Left colon (tissue), 2 donors: Measurements from ENCODE around the gene BMP8B. TPM values are rescaled to one million over a fixed set of nuclear protein-coding genes. Genes with fewer than 3 reads are reported as not detected.

Experiments used
- ATAC-seq: fragments of 200-7000 bp; cut with Tn5 transposase; one replicate; pipeline ENCODE4 v1.9.1; 2020; ENCODE audit warnings: mild to moderate bottlenecking, moderate library complexity
- DNase-seq, 2 donors: peaks; one replicate each; pipeline ENCODE4 v3.0.0-alpha.2; 2020
- intact Hi-C, 2 donors: fragments of 100-400 bp; cut with DNase I in 1 of 2; cut with micrococcal nuclease in 1 of 2; formaldehyde crosslinking; loops; one replicate each; pipeline versions ENCODE4 v1.11.2 to v1.14.0; 2022; cut with DNase I, micrococcal nuclease
- total RNA-seq, 2 donors: library from RNA; stranded (reverse); fragmentation: NEBNext Ultra II Directional; extraction: Animal tissue kit (Norgen Biotek cat#: 25700); gene quantifications; one replicate each; pipeline ENCODE4 v1.2.1, GENCODE V29; 2021
- donor health status: DM: no; HTN: no; CAD: no.
- donor health status: DM: yes; HTN: yes; CAD: no.

Gene BMP8B
- total RNA-seq, 2 donors from 2014 or later: 11.1 to 20.2 TPM

- intact Hi-C loops: no loop called here
- DNase-seq (no peak), ATAC-seq (no peak)
Observed at GRCh38 chr1:39707506-39707905, 81.2 kb downstream of the BMP8B start.

Other genes starting within 250 kb of the BMP8B start
- 100 to 1,000 TPM; 127 to 131 TPM for gene PABPC4, start 212.1 kb downstream of the BMP8B start, total RNA-seq
- 1 to 10 TPM; 1.3 to 1.9 TPM for gene HEYL, start 149.2 kb downstream of the BMP8B start, total RNA-seq
- gene NT5C1A, start 116.8 kb downstream of the BMP8B start, total RNA-seq: not detected
- under 1 TPM in 1 of 2 donors, not detected in 1; 0.06 TPM for gene HPCAL4, start 97.4 kb downstream of the BMP8B start, total RNA-seq
- 10 to 100 TPM; 33.5 to 38.4 TPM for gene PPIE, start 50.0 kb downstream of the BMP8B start, total RNA-seq
- gene OXCT2, start 17.5 kb downstream of the BMP8B start, total RNA-seq: 1 to 10 TPM; 1.4 to 3.0 TPM
- gene TRIT1, start 94.6 kb upstream of the BMP8B start, total RNA-seq: 10 to 100 TPM; 12.1 to 17.0 TPM
- gene MYCL, start 113.1 kb upstream of the BMP8B start, total RNA-seq: 10 to 100 TPM; 13.7 to 15.4 TPM
- 10 to 100 TPM; 27.9 to 35.7 TPM for gene MFSD2A, start 166.3 kb upstream of the BMP8B start, total RNA-seq